ELF-1 (cell line): Measurements from ENCODE around the gene CAMTA2.

ENCODE experiments used
- DNase-seq: peaks from one replicate; pipeline ENCODE4 v3.0.0-alpha.2; 2016; ENCODE audit warnings: low read depth, low spot score

CAMTA2 gene

DNA sequence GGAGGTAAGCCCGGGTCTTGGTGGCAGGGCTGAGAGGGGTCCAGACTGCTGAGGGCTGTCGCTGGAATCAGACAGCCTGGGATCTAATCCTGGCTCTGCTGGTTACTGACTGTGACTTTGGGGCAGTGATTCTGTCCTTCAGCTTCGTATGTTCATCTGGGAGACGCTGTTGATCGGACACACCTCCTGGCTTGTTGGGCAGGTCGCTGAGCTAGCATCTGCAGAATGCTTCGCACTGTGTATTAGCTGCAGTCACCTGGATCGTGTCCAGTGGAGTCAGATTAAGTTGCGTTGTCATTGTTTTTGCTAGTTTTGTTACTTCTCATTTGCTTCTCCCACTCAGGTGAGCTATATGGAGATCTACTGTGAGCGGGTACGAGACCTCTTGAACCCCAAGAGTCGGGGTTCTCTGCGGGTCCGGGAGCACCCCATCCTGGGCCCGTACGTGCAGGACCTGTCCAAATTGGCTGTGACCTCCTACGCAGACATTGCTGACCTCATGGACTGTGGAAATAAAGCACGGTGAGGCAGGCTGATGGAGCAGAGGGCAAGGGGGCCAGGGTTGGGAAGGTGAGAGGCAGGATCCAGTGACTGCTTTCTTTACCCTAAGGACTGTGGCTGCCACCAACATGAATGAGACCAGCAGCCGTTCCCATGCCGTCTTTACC lies 14.8 kb upstream of the CAMTA2 start:
- no peak for DNase-seq

- DNase-seq, result peak; percentile 14
These were observed 12.8 kb upstream of the CAMTA2 start for GRCh38 chr17:5000237-5000639.

GRCh38 chr17:4999430-5000093 lies 12.1 kb upstream of the CAMTA2 start:
- DNase-seq, result no peak

DNA sequence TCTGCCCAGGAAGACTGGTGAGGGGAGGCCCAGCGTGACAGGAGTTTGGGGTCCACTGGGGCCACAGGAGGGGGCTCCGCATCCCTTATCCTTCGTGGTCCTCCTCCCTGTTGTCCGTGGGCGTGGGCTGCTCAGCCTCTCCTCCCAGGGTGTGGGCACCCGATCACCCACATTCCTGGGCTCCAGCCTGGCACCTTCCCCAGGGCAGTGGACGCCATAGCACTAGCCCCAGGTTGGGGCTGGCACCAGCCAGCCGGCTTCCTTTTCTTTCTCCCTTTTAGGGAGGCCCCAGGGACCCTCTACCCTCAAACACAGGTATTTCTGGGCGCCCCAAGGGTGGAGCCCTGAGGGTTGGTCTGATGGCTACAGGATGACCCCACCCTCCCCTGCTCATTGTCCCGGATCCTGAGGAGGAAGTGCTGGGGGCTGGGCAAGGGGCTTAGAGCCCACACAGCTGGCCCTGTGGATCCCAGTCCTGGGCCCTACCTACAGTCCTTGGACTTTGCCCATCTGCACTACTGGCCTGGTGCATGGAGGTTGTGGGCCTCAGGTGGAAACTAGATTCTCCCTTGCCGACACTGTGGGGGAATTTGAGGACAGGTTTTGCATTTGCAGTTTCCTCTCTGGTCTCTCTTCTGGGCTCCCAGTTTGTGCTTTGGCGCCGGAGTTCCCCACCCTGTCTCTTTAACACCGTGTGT lies 11.4 kb upstream of the CAMTA2 start:
- peak; percentile 20 for DNase-seq

GRCh38 chr17:4998027-4998731 lies 10.7 kb upstream of the CAMTA2 start:
- DNase-seq, result peak; percentile 38

GRCh38 chr17:4997302-4998026 lies 10.0 kb upstream of the CAMTA2 start, which contains the start of the genes INCA1 and KIF1C:
TSS of gene INCA1 (minus strand) at chr17:4997522. CDS start at chr17:4994437, 3,085 bp downstream.
TSS of gene KIF1C (plus strand) at chr17:4997950. CDS start at chr17:5000247, 2,297 bp downstream.
- DNase-seq, result peak; percentile 95

DNA sequence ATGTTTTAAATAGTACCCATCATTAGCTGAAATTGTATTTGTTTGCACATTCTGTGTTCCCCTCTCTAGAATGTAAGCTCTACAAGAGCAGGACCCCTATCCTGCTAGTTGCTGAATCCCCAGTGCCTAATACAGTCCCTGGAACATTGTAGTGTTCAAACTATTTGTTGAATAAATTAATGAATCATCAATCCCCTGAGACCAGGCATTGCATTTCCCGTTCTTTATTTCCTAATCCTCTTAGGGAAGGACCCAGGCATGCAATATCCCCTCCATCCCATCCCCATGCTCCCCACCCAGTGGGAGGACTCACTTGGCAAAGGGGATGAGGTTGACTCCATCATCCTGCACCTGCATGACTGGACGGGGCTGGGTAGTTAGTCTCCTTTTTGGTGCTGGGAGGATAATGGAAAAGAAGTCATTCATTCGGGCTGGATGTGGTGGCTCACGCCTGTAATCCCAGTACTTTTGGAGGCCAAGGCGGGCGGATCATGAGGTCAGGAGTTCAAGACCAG lies 6.7 kb upstream of the CAMTA2 start:
- DNase-seq, result no peak

DNA sequence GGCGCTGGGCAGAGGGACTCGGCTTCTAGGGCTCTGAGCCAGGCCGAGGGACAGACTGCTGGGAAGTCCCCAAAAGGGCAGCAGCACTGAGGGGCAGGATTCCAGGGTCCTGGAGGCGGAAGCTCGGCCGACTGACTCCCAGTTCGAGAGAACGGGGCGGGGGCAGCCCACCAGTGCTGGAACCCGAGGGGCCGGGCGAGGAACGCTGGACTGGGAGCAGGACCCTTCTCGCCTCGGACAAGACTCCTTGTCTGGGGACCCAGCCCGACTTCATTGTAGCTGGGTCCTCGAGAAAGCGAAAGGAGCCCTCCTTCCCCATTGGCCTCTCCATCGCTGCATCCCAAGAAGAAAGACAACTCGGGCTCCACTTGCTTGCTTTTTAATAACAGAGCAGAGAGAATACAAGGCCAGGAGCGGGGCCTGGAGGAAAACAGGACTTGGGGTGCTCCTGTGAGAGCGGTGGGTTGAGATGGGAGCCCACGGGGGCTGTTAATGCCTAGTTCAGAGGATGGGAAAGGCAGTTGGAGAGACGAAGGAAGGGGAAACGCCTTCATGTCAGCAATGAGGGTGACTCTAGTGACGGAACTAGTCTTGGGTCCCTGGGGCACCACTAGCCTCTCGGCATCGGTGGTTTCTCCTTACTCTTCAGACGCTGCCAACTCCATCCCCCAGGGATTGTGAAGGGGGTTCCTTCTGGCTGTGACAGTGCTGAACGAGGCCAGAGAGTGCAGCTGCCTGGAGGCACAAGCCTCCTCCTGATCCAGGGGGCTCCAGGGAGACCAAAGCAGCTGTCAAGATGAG lies 492 bp upstream of the CAMTA2 start:
- DNase-seq, result no peak

DNA sequence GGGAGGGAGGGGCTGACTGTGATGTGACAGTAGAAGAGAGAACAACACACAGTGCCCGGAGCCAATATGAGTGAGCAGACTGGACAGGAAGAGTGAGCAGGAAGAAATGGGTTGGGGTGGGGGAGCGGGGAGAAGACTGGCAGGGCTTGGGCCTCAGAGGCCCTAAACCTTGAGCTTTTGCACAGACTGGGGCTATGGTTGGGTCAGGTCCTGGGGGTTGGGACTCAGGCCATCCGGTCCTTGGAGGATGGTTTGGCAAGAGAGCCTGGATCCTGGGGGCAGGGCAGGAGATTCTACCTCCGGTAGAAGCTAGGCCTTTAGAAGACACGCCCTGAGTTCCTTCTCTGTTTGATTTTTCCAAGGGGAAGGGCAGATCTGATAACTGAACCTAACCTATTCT lies 1.1 kb downstream of the CAMTA2 start:
- no peak for DNase-seq

DNA sequence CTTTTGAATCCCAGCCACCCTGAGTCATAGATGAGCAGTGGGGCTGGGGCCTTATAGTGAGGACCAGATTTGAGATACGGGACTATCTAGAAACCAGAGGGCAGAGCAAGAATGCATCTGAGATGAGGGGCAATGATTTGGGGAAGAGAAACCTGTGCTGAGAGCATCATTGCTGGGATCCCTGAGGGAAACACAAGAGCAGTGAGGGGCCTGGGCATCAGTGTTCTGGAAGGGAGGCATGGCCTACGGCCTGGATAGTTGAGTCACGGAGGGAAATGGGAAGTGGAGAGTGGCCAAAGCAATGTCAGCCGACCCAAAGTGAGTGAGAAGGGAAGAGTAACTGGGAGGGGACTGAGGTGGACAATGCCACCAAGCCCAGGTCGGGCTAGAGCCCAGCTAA lies 5.2 kb downstream of the CAMTA2 start:
- DNase-seq, result no peak

DNA sequence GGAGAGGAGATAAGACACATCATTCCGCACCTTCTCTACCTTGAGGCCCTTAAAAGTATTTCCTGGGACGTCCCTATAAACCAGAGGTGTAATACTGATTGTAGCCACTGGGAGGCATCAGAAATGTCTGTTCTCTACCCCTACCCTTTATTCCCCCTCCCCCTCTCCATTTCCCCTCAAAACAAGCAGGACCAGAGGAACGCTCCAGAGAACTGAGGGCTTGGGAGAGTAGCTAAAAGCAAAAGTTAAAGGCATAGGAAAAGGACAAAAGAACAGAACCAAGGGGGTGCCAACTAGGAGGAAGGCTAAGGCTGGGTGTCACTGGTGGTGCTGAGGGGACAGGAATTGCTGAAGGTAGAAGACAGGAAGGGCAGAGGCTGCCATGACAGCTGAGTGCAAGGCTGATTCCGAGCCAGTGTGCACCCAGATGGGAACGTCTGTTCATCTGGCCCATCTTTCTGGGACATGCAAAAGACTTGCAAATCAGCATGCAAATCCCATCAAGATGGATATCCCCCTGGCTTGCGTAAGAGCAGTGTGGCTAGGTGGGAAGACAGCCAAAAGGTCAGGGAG lies 6.7 kb downstream of the CAMTA2 start:
- peak; percentile 70 for DNase-seq

GRCh38 chr17:4978726-4979125 lies 8.7 kb downstream of the CAMTA2 start:
- DNase-seq, result no peak

DNA sequence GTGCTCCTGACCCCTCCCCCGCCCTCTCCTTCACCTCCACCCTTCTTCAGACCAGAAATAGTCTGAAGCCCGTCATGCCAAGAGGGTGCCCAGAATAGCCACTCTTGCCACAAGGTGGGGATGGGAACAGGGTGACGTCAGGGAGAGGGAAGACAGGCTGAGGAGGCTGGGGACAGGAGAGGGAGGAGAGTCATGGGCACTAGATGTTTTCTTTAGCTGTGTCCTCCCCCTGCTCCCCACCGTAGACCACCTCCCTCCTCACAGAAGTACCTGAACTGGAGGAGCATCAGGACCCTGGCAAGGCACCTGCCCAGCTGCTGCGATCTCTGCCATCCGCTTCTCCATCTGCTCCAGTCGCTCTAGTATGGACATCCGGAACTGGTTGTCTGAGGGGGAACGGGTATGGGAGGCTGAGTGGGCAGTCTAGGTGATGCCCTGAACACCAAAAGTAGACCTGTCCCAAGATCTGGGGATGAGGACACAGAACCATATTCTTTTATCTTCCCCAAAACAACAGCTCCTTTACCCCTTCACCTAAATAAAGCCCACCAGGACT lies 13.3 kb downstream of the CAMTA2 start:
- DNase-seq, result no peak

- no peak for DNase-seq
These were observed 14.0 kb downstream of the CAMTA2 start for GRCh38 chr17:4973256-4974114.

DNA sequence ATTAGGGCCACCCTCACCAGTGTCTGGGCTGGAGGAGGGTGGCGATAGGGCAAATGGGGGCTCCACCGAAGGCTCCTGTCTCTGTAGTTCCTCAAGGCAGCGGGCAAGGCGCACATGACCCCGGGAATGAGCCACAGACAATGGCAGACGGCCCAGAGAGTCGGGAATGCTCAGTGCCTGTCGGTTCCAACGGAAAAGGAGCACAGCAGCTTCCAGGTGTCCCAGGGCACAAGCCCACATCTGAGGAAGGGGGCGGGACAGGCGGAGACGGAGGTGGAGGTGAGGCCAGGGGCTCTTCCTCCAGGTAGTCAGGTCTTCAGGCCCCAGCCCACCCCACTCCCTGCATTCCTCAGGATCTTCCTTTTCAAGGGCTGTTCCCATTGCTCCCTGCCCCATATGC lies 14.7 kb downstream of the CAMTA2 start:
- no peak for DNase-seq

GRCh38 chr17:4972322-4972721 lies 15.2 kb downstream of the CAMTA2 start:
- DNase-seq, result no peak

DNA sequence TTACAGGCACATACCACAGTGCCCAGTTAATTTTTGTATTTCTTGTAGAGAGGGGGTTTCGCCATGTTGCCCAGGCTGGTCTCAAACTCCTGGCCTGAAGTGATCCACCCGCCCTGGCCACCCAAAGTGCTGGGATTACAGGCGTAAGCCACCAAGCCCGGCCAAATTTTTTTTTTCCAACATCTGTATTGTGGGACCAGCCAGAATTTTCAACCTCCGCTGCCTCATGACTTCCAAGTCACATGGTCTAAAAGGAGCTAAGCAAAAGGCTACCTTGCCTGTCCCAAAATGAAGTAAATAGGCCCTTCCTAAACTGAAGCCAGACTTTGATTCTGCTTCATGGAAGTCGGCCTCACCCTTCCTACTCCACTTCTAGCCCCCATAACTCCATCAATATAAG lies 15.6 kb downstream of the CAMTA2 start:
- no peak for DNase-seq

- DNase-seq, result no peak
These were observed 17.2 kb downstream of the CAMTA2 start for GRCh38 chr17:4970273-4970672.
